Loucy (cell line): ENCODE results near the gene CELF4.

Source experiments
- H2AFZ ChIP-seq: fragments of 200-600 bp; sonication (generic); 2 replicates; pipeline ENCODE4 v1.6.0; 2016; ENCODE audit warnings: antibody characterized with exemption, mild to moderate bottlenecking, low read length, moderate library complexity
- H3F3A ChIP-seq: fragments of 200-600 bp; 2 replicates; pipeline ENCODE4 v1.6.0; 2016; ENCODE audit warnings: antibody characterized with exemption, low read depth, mild to moderate bottlenecking
- H3K27me3 ChIP-seq: fragments of 200-600 bp; sonication (generic); 2 replicates; pipeline ENCODE4 v1.6.1; 2014; ENCODE audit warnings: low read length, mild to moderate bottlenecking; ENCODE audit not compliant: insufficient read depth, poor library complexity, severe bottlenecking
- H3K36me3 ChIP-seq: fragments of 200-600 bp; sonication (generic); 2 replicates; pipeline ENCODE4 v1.6.1; 2016; ENCODE audit warnings: low read length; ENCODE audit not compliant: insufficient read depth
- H3K4me1 ChIP-seq: fragments of 200-600 bp; sonication (generic); 2 replicates; pipeline ENCODE4 v1.5.1; 2014; ENCODE audit warnings: low read length, mild to moderate bottlenecking; ENCODE audit not compliant: insufficient read depth, poor library complexity, severe bottlenecking
- H3K4me2 ChIP-seq: fragments of 200-600 bp; sonication (generic); 2 replicates; pipeline ENCODE4 v1.6.0; 2014; ENCODE audit warnings: antibody characterized with exemption, low read length, low read depth, mild to moderate bottlenecking; ENCODE audit not compliant: poor library complexity, severe bottlenecking
- H3K4me3 ChIP-seq: fragments of 200-600 bp; sonication (generic); 2 replicates; pipeline ENCODE4 v1.5.1; 2014; ENCODE audit warnings: low read length, mild to moderate bottlenecking, mixed read lengths; ENCODE audit not compliant: poor library complexity, severe bottlenecking
- H3K79me2 ChIP-seq: fragments of 200-600 bp; sonication (generic); 2 replicates; pipeline ENCODE4 v1.6.1; 2014; ENCODE audit warnings: low read length; ENCODE audit not compliant: insufficient read depth
- H3K9ac ChIP-seq: fragments of 200-600 bp; sonication (generic); 2 replicates; pipeline ENCODE4 v1.6.0; 2014; ENCODE audit warnings: mild to moderate bottlenecking, low read depth, low read length, moderate library complexity; ENCODE audit not compliant: poor library complexity, severe bottlenecking
- H3K9me2 ChIP-seq: fragments of 200-600 bp; sonication (generic); replicated peaks from 2 replicates; pipeline ENCODE4 v1.6.1; 2016; ENCODE audit warnings: low read depth, low read length, mixed read lengths
- H3K9me3 ChIP-seq: fragments of 200-600 bp; sonication (generic); 2 replicates; pipeline ENCODE4 v1.6.1; 2014; ENCODE audit warnings: mild to moderate bottlenecking, antibody characterized with exemption, low read length, low read depth; ENCODE audit not compliant: insufficient read depth
- H4K20me1 ChIP-seq: fragments of 200-600 bp; sonication (generic); 2 replicates; pipeline ENCODE4 v1.6.0; 2014; ENCODE audit warnings: antibody characterized with exemption, low read length, mild to moderate bottlenecking; ENCODE audit not compliant: insufficient read depth, poor library complexity, severe bottlenecking
- EZH2phosphoT487 ChIP-seq: fragments of 200-600 bp; IDR thresholded peaks from 2 replicates; pipeline ENCODE4 v1.6.1; 2018; ENCODE audit warnings: antibody characterized with exemption, mild to moderate bottlenecking, moderate library complexity, borderline replicate concordance
- TF ChIP-seq, protein P1 (sequence below): fragments of 200-600 bp; sonication (generic); conservative IDR thresholded peaks from 2 replicates; pipeline ENCODE4 v1.5.1; 2014; ENCODE audit warnings: mild to moderate bottlenecking, antibody characterized with exemption, low read length

CELF4 gene

DNA sequence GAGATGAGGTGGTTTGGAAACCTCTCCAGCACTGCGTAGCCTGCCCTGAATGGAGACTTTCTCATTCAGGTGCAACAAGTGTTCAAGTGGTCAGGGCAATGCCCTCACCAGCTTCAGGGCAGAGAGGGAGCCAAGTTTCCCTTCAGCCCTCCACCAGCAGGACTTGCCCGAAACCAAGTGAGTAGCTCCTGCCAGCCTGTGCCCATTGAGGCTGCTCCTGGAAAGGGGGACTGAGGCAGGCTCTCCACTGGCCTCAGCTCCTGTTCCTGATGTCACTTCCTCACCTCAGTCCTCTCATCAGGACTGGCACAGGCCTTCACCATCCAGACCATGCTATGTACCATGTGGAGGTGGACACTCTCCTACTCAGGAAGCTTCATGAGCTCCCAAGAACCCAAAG, 94.6 kb downstream of the CELF4 start:
- no peak overlapping the region for H3K4me2 ChIP-seq
- no peaks in the 10 kb centered on the region for H3K9me2 ChIP-seq
- H2AFZ ChIP-seq = no peak overlapping the region
- H3K27me3 ChIP-seq = no peaks in the 10 kb centered on the region
- H3K4me3 ChIP-seq = no peak overlapping the region
- no peaks in the 10 kb centered on the region for H3F3A ChIP-seq
- H3K79me2 ChIP-seq = no peaks in the 10 kb centered on the region
- TF ChIP-seq, protein P1, sequence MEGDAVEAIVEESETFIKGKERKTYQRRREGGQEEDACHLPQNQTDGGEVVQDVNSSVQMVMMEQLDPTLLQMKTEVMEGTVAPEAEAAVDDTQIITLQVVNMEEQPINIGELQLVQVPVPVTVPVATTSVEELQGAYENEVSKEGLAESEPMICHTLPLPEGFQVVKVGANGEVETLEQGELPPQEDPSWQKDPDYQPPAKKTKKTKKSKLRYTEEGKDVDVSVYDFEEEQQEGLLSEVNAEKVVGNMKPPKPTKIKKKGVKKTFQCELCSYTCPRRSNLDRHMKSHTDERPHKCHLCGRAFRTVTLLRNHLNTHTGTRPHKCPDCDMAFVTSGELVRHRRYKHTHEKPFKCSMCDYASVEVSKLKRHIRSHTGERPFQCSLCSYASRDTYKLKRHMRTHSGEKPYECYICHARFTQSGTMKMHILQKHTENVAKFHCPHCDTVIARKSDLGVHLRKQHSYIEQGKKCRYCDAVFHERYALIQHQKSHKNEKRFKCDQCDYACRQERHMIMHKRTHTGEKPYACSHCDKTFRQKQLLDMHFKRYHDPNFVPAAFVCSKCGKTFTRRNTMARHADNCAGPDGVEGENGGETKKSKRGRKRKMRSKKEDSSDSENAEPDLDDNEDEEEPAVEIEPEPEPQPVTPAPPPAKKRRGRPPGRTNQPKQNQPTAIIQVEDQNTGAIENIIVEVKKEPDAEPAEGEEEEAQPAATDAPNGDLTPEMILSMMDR = no peak
- no peak for TF ChIP-seq EZH2phosphoT487
- no peaks in the 10 kb centered on the region for H3K36me3 ChIP-seq
- H3K4me1 ChIP-seq = no peaks in the 10 kb centered on the region
- H3K9ac ChIP-seq = no peak overlapping the region
- H4K20me1 ChIP-seq = no peaks in the 10 kb centered on the region
- H3K9me3 ChIP-seq = no peaks in the 10 kb centered on the region

DNA sequence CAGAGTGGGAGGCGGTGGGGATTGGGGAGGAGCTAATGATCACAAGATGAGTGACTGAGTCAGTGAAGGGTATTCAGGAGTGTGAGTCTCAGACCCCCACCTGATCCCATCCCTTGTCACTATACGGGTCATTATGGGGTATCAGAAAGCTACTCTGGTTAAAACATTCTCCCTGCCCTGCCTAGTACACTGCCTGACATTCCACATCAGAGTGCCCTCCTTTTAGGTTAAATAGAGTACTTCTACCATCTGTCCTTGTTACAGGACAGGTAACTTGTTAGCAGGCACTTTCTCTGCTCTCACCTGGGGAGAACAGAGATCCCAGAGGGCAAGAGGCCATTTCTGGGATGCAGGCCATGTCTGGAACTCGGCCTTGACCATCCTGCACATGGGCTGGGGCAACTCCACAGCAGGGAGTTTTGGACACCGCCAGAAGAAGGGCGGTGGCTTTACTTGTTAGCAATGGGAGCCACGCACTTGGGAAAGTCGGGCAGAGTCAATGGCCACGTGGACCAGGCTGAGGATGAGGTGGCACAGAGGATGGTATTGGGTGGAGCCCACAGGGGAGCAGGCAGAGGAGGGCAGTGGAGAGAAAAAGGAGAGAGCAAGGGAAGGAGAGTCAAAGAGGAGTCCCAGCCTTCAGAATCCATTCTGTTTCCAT, 98.5 kb downstream of the CELF4 start:
- TF ChIP-seq EZH2phosphoT487 = no peak
- TF ChIP-seq, protein P1 = no peak
- Histone ChIP-seq H3K79me2 (no peaks in the 10 kb centered on the region), H4K20me1 (no peaks in the 10 kb centered on the region), H3F3A (no peaks in the 10 kb centered on the region), H3K9me3 (no peaks in the 10 kb centered on the region), H3K4me3 (no peak overlapping the region), H3K9me2 (no peaks in the 10 kb centered on the region), H3K4me1 (no peaks in the 10 kb centered on the region), H3K9ac (no peak overlapping the region), H3K27me3 (no peaks in the 10 kb centered on the region), H2AFZ (no peak overlapping the region), H3K36me3 (no peaks in the 10 kb centered on the region), H3K4me2 (no peak overlapping the region)

DNA sequence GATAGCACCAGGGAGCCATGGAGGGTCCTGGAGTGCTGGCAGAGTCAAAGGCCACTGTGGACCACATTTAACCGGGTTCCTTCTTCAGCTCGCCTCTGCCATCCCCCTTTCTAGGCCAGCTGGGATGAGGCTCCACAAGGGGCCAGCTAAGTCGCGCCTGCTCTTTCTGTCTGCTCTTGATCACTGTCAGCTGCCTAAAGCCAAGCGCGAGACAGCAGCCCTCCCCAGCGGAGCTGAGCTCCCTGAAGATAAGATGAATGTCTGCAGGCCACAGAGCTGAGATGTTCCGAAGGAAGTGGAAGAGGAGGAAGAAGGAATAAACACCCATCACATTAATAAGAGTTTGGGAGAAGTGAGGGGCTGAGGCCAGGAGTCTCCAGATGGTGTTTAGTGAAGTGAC, 99.6 kb downstream of the CELF4 start:
- Histone ChIP-seq H3K4me2 (no peak overlapping the region), H2AFZ (no peak overlapping the region), H3K79me2 (no peaks in the 10 kb centered on the region), H4K20me1 (no peaks in the 10 kb centered on the region), H3K9me3 (no peaks in the 10 kb centered on the region), H3K9ac (no peak overlapping the region), H3K27me3 (no peaks in the 10 kb centered on the region), H3K9me2 (no peaks in the 10 kb centered on the region), H3F3A (no peaks in the 10 kb centered on the region), H3K4me1 (no peaks in the 10 kb centered on the region), H3K36me3 (no peaks in the 10 kb centered on the region), H3K4me3 (no peak overlapping the region)
- no peak for TF ChIP-seq EZH2phosphoT487
- TF ChIP-seq, protein P1 = no peak
